Stomach smooth muscle (tissue), 2 donors: ENCODE data around the gene SCYL2.
"Not testable (repeated sequence)": the region's sequence is repeated elsewhere in the genome, so short reads cannot be mapped to it uniquely, and the experiment has no call there.

Source experiments
- H3K27ac ChIP-seq: one replicate; pipeline ENCODE4 v1.7.0; 2013; ENCODE audit warnings: mild to moderate bottlenecking, low read length, inconsistent platforms
- H3K27me3 ChIP-seq, 2 donors: one replicate each; pipeline ENCODE4 v1.7.0; 2013; ENCODE audit warnings: low read length in 2 of 2; ENCODE audit not compliant: insufficient read depth in 2 of 2, control insufficient read depth in 1 of 2
- H3K36me3 ChIP-seq, 2 donors: one replicate each; pipeline ENCODE4 v1.7.0; 2013; ENCODE audit warnings: low read length in 2 of 2; ENCODE audit not compliant: control insufficient read depth in 2 of 2, insufficient read depth in 2 of 2
- H3K4me1 ChIP-seq: one replicate; pipeline ENCODE4 v1.7.0; 2013; ENCODE audit warnings: low read length; ENCODE audit not compliant: control insufficient read depth, insufficient read depth
- H3K4me3 ChIP-seq, 2 donors: one replicate each; pipeline ENCODE4 v1.7.0; 2013; ENCODE audit warnings: low read length in 2 of 2
- H3K9ac ChIP-seq, 2 donors: one replicate each; pipeline ENCODE4 v1.7.0; 2013; ENCODE audit warnings: low read length in 2 of 2, mild to moderate bottlenecking in 1 of 2
- H3K9me3 ChIP-seq, 2 donors: one replicate each; pipeline ENCODE4 v1.7.0; 2013; ENCODE audit warnings: low read length in 2 of 2; ENCODE audit not compliant: control insufficient read depth in 2 of 2
- donor health status: healthy.
- donor health status: Pancreatic carcinoma.

The SCYL2 gene

GRCh38 chr12:100284556-100284955, 17.6 kb downstream of the SCYL2 start:
- not testable (repeated sequence) for H3K4me3 ChIP-seq, H3K27me3 ChIP-seq, H3K36me3 ChIP-seq, H3K27ac ChIP-seq, H3K4me1 ChIP-seq, H3K9me3 ChIP-seq, H3K9ac ChIP-seq

GRCh38 chr12:100289038-100289437, 22.1 kb downstream of the SCYL2 start:
- no peaks in the 10 kb centered on the region for H3K9me3 ChIP-seq
- no peak overlapping the region for H3K27ac ChIP-seq
- no peaks in the 10 kb centered on the region for H3K4me1 ChIP-seq
- no peak overlapping the region for H3K9ac ChIP-seq
- H3K4me3 ChIP-seq: no peak overlapping the region
- H3K27me3 ChIP-seq: no peaks in the 10 kb centered on the region
- peaks cover 2 to 3% of the 10 kb centered on the region in 2 donors for H3K36me3 ChIP-seq

DNA sequence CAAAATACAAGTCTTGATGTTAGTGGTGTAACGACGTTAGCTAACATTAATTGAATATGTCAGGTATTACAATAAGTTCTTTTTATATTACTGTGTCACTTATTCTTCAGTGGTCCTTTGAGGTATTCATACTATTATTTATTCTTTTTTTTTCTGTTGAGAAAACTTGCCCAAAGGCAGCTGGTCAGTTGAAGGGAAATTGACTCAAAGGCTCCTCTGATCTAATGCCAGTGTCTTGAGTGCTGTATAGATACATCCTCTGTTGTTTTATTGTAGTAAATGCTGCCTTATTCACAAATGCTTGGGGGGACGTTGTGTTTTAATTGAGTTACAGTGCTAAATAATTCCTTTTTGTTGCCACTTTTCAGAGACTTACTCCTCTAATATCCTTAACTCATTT, 23.0 kb downstream of the SCYL2 start:
- peaks cover 2 to 3% of the 10 kb centered on the region in 2 donors for H3K36me3 ChIP-seq
- no peaks in the 10 kb centered on the region for H3K4me1 ChIP-seq
- no peaks in the 10 kb centered on the region for H3K27me3 ChIP-seq
- H3K9me3 ChIP-seq: no peaks in the 10 kb centered on the region
- H3K9ac ChIP-seq: no peak overlapping the region
- H3K27ac ChIP-seq: no peak overlapping the region
- no peak overlapping the region for H3K4me3 ChIP-seq

DNA sequence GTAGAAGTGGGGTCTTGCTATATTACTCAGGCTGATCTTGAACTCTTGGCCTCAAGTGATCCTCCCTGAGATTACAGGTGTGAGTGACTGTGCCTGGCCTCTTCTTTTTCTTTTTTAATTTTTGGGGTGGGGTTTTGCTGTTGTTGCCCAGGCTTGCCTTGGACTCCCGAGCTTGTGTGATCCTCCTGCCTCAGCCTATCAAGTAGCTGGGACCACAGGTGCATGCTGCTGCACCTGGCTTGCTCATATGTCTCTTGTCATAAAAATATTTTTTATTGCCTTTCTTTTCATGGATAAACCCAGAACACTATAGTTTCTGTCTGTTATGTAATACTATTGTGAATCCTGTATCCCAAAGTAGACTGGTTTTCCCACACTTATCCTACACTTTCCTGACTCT, 26.0 kb downstream of the SCYL2 start:
- Histone ChIP-seq H3K36me3 (peaks cover 2 to 3% of the 10 kb centered on the region in 2 donors), H3K9ac (no peak overlapping the region), H3K9me3 (no peaks in the 10 kb centered on the region), H3K4me3 (no peak overlapping the region), H3K27ac (no peak overlapping the region), H3K27me3 (no peaks in the 10 kb centered on the region), H3K4me1 (no peaks in the 10 kb centered on the region)

- not testable (repeated sequence) for H3K4me3 ChIP-seq, H3K4me1 ChIP-seq, H3K9me3 ChIP-seq, H3K27me3 ChIP-seq, H3K36me3 ChIP-seq, H3K27ac ChIP-seq, H3K9ac ChIP-seq
Observed at GRCh38 chr12:100294366-100294765, 27.4 kb downstream of the SCYL2 start.

- no peak overlapping the region for H3K4me3 ChIP-seq
Observed at GRCh38 chr12:100295764-100296555, 29.0 kb downstream of the SCYL2 start.

DNA sequence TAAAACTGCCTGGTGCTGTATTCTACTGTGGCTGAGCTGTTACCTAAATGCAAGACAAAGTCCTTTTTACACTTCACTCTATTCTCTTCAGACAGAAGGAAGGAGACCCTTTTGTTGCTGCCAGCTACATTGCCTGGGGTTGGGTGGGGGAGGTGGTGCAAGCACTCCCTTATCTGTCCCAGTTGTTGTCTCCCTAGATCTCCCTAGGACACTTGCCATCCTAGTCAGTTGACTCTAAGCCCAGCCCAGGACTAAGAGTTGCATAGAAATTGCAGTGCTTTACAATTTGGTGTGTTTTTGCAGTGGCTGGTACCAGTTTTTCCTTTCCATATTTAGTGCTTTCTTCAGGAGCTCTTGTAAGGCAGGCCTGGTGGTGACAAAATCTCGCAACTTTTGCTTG, 35.1 kb downstream of the SCYL2 start:
- Histone ChIP-seq H3K4me1 (no peaks in the 10 kb centered on the region), H3K36me3 (peaks cover 20% of the 10 kb centered on the region in 2 donors), H3K9ac (no peak overlapping the region), H3K9me3 (no peaks in the 10 kb centered on the region), H3K4me3 (no peak overlapping the region), H3K27me3 (no peaks in the 10 kb centered on the region), H3K27ac (no peak overlapping the region)

More at GRCh38 chr12:100295764-100296555, 29.0 kb downstream of the SCYL2 start:
- no peaks in the 10 kb centered on the region for H3K9me3 ChIP-seq
- no peak overlapping the region for H3K27ac ChIP-seq
- H3K4me1 ChIP-seq: no peaks in the 10 kb centered on the region
- H3K36me3 ChIP-seq: peaks cover 6% of the 10 kb centered on the region in 2 donors
- H3K27me3 ChIP-seq: no peaks in the 10 kb centered on the region
- H3K9ac ChIP-seq: no peak overlapping the region

- no peak overlapping the region for H3K27ac ChIP-seq
- no peaks in the 10 kb centered on the region for H3K4me1 ChIP-seq
- no peaks in the 10 kb centered on the region for H3K27me3 ChIP-seq
- H3K9ac ChIP-seq: no peak overlapping the region
- H3K4me3 ChIP-seq: no peak overlapping the region
- H3K36me3 ChIP-seq: peaks cover 19 to 20% of the 10 kb centered on the region in 2 donors
- H3K9me3 ChIP-seq: no peaks in the 10 kb centered on the region
Observed at GRCh38 chr12:100303831-100304230, 36.9 kb downstream of the SCYL2 start.

DNA sequence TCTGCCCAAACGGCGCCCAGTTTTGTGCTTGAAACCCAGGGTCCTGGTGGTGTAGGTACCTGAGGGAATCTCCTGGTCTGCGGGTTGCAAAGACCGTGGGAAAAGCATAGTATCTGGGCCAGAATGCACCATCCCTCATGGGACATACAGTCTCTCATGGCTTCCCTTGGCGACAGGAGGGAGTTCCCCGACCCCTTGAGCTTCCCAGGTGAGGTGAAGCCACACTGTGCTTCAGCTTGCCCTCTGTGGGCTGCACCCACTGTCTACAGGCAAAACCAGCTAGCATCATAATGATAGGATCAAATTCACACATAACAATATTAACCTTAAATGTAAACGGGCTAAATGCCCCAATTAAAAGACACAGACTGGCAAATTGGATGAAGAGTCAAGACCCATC, 37.4 kb downstream of the SCYL2 start:
- not testable (repeated sequence) for H3K9me3 ChIP-seq, H3K4me3 ChIP-seq, H3K4me1 ChIP-seq, H3K27ac ChIP-seq, H3K27me3 ChIP-seq, H3K9ac ChIP-seq
- peaks cover 16 to 20% of the 10 kb centered on the region in 2 donors for H3K36me3 ChIP-seq

DNA sequence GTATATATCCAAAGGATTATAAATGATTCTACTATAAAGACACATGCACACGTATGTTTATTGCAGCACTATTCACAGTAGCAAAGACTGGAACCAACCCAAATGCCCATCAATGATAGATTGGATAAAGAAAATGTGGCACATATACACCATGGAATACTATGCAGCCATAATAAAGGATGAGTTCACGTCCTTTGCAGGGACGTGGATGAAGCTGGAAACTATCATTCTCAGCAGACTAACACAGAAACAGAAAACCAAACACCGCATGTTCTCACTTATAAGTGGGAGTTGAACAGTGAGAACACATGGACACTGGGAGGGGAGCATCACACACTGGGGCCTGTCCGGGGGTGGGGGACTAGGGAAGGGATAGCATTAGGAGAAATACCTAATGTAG, 41.2 kb downstream of the SCYL2 start:
- H3K4me1 ChIP-seq, H3K27me3 ChIP-seq, H3K27ac ChIP-seq, H3K9ac ChIP-seq, H3K4me3 ChIP-seq, H3K9me3 ChIP-seq: not testable (repeated sequence)
- peaks cover 10 to 17% of the 10 kb centered on the region in 2 donors for H3K36me3 ChIP-seq

GRCh38 chr12:100311317-100311716, 44.3 kb downstream of the SCYL2 start:
- Histone ChIP-seq H3K9ac (no peak overlapping the region), H3K36me3 (peaks cover under 1 to 14% of the 10 kb centered on the region in 2 donors), H3K9me3 (no peaks in the 10 kb centered on the region), H3K27ac (no peak overlapping the region), H3K27me3 (no peaks in the 10 kb centered on the region), H3K4me3 (no peak overlapping the region), H3K4me1 (no peaks in the 10 kb centered on the region)
